WTC11 (cell line): Measurements from ENCODE around the gene ARHGEF10L. TPM values are rescaled to one million over a fixed set of nuclear protein-coding genes. Genes with fewer than 3 reads are reported as not detected.
A peak's percentile ranks its signal among the peaks of the same experiment; 100 is the strongest.

Source experiments
- ATAC-seq: fragments of 200-7000 bp; cut with Tn5 transposase; 2 replicates; pipeline ENCODE4 v1.10.0; 2021; ENCODE audit warnings: mild to moderate bottlenecking, moderate library complexity
- CTCF ChIA-PET: fragments of 300-600 bp; sonication (Branson Sonifier 250); formaldehyde crosslinking; loops from one replicate; lab custom pipeline; 2021; ENCODE audit warnings: antibody characterized with exemption; lab: Charles Lee
- POLR2A ChIA-PET: fragments of 350-600 bp; sonication (Branson Sonifier 250); formaldehyde crosslinking; loops from one replicate; lab custom pipeline; 2021; ENCODE audit warnings: antibody characterized with exemption; lab: Charles Lee
- DNase-seq: peaks from one replicate; pipeline ENCODE4 v3.0.0; 2021; ENCODE audit warnings: low spot score
- H3K27ac Mint-ChIP-seq: 2 replicates; pipeline ENCODE4 v1.8.0; 2021; ENCODE audit warnings: mixed read lengths
- H3K27me3 Mint-ChIP-seq: 2 replicates; pipeline ENCODE4 v1.8.0; 2021; ENCODE audit warnings: low read depth, mild to moderate bottlenecking, moderate library complexity, mixed read lengths
- H3K36me3 Mint-ChIP-seq: 2 replicates; pipeline ENCODE4 v1.8.0; 2021; ENCODE audit warnings: mixed read lengths
- H3K4me1 Mint-ChIP-seq: 2 replicates; pipeline ENCODE4 v1.8.0; 2022; ENCODE audit warnings: mixed read lengths
- H3K4me3 Mint-ChIP-seq: 2 replicates; pipeline ENCODE4 v1.8.0; 2021; ENCODE audit warnings: mild to moderate bottlenecking, moderate library complexity, mixed read lengths
- H3K9me3 Mint-ChIP-seq: 2 replicates; pipeline ENCODE4 v1.8.0; 2021; ENCODE audit warnings: mixed read lengths
- CREB1 ChIP-seq: sonication (generic); formaldehyde crosslinking; IDR thresholded peaks from 2 replicates; pipeline ENCODE4 v1.8.0; 2023; ENCODE audit warnings: mild to moderate bottlenecking, missing genetic modification reagents
- FOXJ3 ChIP-seq: sonication (generic); formaldehyde crosslinking; IDR thresholded peaks from 2 replicates; pipeline ENCODE4 v1.9.0; 2021; ENCODE audit warnings: missing genetic modification reagents, mild to moderate bottlenecking, borderline replicate concordance
- GABPB1 ChIP-seq: sonication (generic); formaldehyde crosslinking; IDR thresholded peaks from 2 replicates; pipeline ENCODE4 v1.8.1; 2023; ENCODE audit warnings: mild to moderate bottlenecking, missing genetic modification reagents
- GTF2I ChIP-seq: fragments of 250-450 bp; sonication (Bioruptor Pico); conservative IDR thresholded peaks from 2 replicates; pipeline ENCODE4 v1.4.0; 2021; ENCODE audit warnings: mild to moderate bottlenecking
- JUN ChIP-seq: sonication (generic); formaldehyde crosslinking; IDR thresholded peaks from 2 replicates; pipeline ENCODE4 v1.8.0; 2023; ENCODE audit warnings: mild to moderate bottlenecking, missing genetic modification reagents
- KAT7 ChIP-seq: sonication (generic); formaldehyde crosslinking; IDR thresholded peaks from 2 replicates; pipeline ENCODE4 v1.8.1; 2023; ENCODE audit warnings: missing genetic modification reagents, mild to moderate bottlenecking, borderline replicate concordance
- NFATC4 ChIP-seq: fragments of 250-450 bp; sonication (Bioruptor Pico); IDR thresholded peaks from 2 replicates; pipeline ENCODE4 v1.9.0; 2021; ENCODE audit warnings: mild to moderate bottlenecking
- NFYB ChIP-seq: sonication (generic); formaldehyde crosslinking; conservative IDR thresholded peaks from 2 replicates; pipeline ENCODE4 v1.8.0; 2022; ENCODE audit warnings: low read depth, missing genetic modification reagents
- RELA ChIP-seq: sonication (generic); formaldehyde crosslinking; IDR thresholded peaks from 2 replicates; pipeline ENCODE4 v1.8.1; 2022; ENCODE audit warnings: missing genetic modification reagents, mild to moderate bottlenecking, borderline replicate concordance
- SMAD4 ChIP-seq: sonication (generic); formaldehyde crosslinking; IDR thresholded peaks from 2 replicates; pipeline ENCODE4 v1.8.0; 2022; ENCODE audit warnings: mild to moderate bottlenecking, missing genetic modification reagents
- TCF7 ChIP-seq: sonication (generic); formaldehyde crosslinking; IDR thresholded peaks from 2 replicates; pipeline ENCODE4 v1.8.0; 2022; ENCODE audit warnings: mild to moderate bottlenecking, low read depth, missing genetic modification reagents, moderate library complexity
- ZBTB21 ChIP-seq: sonication (generic); formaldehyde crosslinking; IDR thresholded peaks from 2 replicates; pipeline ENCODE4 v1.8.1; 2023; ENCODE audit warnings: mild to moderate bottlenecking, missing genetic modification reagents, borderline replicate concordance
- total RNA-seq: library from RNA; stranded (reverse); gene quantifications from 3 replicates; pipeline ENCODE4 v1.2.3, GENCODE V29; 2021
- TF ChIP-seq, protein P1 (sequence below): sonication (generic); formaldehyde crosslinking; IDR thresholded peaks from 2 replicates; pipeline ENCODE4 v1.8.1; 2022; ENCODE audit warnings: low read depth, missing genetic modification reagents, borderline replicate concordance
- TF ChIP-seq, protein P2 (sequence below): sonication (generic); formaldehyde crosslinking; IDR thresholded peaks from 2 replicates; pipeline ENCODE4 v1.8.0; 2023; ENCODE audit warnings: missing genetic modification reagents
- TF ChIP-seq, protein P3 (sequence below): fragments of 250-450 bp; sonication (Bioruptor Pico); IDR thresholded peaks from 2 replicates; pipeline ENCODE4 v2.1.2; 2022; ENCODE audit warnings: mild to moderate bottlenecking, moderate library complexity
- TF ChIP-seq, protein P4 (sequence below): sonication (generic); formaldehyde crosslinking; IDR thresholded peaks from 2 replicates; pipeline ENCODE4 v1.8.1; 2022; ENCODE audit warnings: missing genetic modification reagents, borderline replicate concordance
- TF ChIP-seq, protein P5 (sequence below): sonication (generic); formaldehyde crosslinking; IDR thresholded peaks from 2 replicates; pipeline ENCODE4 v1.8.1; 2023; ENCODE audit warnings: mild to moderate bottlenecking, missing genetic modification reagents, borderline replicate concordance
- TF ChIP-seq, protein P6 (sequence below): fragments of 250-450 bp; sonication (Bioruptor Pico); IDR thresholded peaks from 2 replicates; pipeline ENCODE4 v1.9.0; 2021; ENCODE audit warnings: moderate library complexity, mild to moderate bottlenecking, inconsistent platforms, borderline replicate concordance

ARHGEF10L gene
- total RNA-seq, 1 experiment from 2014 or later: 34.4 TPM

DNA sequence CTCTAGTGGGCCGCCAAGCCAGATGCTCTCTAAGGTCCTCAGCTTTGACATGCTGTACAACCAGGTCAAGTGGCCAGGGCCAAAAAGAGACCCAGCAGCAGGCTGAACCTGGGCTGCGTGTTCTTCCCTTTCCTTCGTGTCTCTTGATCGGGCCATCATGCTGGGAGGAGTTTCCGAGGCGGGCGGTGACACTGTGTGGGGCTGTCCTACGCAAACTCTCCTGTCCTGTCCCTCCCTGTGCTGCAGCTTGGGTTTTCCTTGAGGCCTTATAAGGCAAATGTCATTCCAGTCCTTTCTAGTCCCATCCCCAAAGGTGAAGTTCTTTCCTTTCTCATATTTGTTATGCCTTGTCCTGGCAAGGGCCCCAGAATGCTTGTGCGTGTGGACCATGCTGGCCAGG is 56.7 kb downstream of the ARHGEF10L start:
- Mint-ChIP-seq H3K36me3 (peaks cover 3% of the 10 kb centered on the region), H3K9me3 (no peaks in the 10 kb centered on the region), H3K27me3 (no peaks in the 10 kb centered on the region), H3K4me1 (peaks cover 15% of the 10 kb centered on the region), H3K27ac (peak overlapping the region; percentile 71; the same call in 1 of the 2 replicates), H3K4me3 (no peak overlapping the region)
- ChIA-PET CTCF (interaction anchor here (1.0 to 18.6 kb wide), 5 partner anchors 9 to 27 kb away, joined by 3 to 253 read pairs (median 5); no protein-coding TSS in a partner anchor), POLR2A (no interaction called here)
- no peak for DNase-seq
- no peak for ATAC-seq
- TF ChIP-seq RELA (CRISPR knock-in tag) (no peak), NFYB (no peak), FOXJ3 (CRISPR knock-in tag) (no peak), CREB1 (CRISPR knock-in tag) (no peak), GABPB1 (no peak), GTF2I (CRISPR knock-in tag) (no peak), JUN (CRISPR knock-in tag) (no peak), SMAD4 (CRISPR knock-in tag) (no peak), KAT7 (CRISPR knock-in tag) (no peak), ZBTB21 (CRISPR knock-in tag) (no peak), NFATC4 (CRISPR knock-in tag) (no peak)
- TF ChIP-seq, protein P1, sequence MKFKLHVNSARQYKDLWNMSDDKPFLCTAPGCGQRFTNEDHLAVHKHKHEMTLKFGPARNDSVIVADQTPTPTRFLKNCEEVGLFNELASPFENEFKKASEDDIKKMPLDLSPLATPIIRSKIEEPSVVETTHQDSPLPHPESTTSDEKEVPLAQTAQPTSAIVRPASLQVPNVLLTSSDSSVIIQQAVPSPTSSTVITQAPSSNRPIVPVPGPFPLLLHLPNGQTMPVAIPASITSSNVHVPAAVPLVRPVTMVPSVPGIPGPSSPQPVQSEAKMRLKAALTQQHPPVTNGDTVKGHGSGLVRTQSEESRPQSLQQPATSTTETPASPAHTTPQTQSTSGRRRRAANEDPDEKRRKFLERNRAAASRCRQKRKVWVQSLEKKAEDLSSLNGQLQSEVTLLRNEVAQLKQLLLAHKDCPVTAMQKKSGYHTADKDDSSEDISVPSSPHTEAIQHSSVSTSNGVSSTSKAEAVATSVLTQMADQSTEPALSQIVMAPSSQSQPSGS (CRISPR knock-in tag): no peak
- TF ChIP-seq, protein P2, sequence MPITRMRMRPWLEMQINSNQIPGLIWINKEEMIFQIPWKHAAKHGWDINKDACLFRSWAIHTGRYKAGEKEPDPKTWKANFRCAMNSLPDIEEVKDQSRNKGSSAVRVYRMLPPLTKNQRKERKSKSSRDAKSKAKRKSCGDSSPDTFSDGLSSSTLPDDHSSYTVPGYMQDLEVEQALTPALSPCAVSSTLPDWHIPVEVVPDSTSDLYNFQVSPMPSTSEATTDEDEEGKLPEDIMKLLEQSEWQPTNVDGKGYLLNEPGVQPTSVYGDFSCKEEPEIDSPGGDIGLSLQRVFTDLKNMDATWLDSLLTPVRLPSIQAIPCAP (CRISPR knock-in tag): no peak
- TF ChIP-seq, protein P3, sequence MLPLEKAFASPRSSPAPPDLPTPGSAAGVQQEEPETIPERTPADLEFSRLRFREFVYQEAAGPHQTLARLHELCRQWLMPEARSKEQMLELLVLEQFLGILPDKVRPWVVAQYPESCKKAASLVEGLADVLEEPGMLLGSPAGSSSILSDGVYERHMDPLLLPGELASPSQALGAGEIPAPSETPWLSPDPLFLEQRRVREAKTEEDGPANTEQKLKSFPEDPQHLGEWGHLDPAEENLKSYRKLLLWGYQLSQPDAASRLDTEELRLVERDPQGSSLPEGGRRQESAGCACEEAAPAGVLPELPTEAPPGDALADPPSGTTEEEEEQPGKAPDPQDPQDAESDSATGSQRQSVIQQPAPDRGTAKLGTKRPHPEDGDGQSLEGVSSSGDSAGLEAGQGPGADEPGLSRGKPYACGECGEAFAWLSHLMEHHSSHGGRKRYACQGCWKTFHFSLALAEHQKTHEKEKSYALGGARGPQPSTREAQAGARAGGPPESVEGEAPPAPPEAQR (CRISPR knock-in tag): no peak
- TF ChIP-seq, protein P4, sequence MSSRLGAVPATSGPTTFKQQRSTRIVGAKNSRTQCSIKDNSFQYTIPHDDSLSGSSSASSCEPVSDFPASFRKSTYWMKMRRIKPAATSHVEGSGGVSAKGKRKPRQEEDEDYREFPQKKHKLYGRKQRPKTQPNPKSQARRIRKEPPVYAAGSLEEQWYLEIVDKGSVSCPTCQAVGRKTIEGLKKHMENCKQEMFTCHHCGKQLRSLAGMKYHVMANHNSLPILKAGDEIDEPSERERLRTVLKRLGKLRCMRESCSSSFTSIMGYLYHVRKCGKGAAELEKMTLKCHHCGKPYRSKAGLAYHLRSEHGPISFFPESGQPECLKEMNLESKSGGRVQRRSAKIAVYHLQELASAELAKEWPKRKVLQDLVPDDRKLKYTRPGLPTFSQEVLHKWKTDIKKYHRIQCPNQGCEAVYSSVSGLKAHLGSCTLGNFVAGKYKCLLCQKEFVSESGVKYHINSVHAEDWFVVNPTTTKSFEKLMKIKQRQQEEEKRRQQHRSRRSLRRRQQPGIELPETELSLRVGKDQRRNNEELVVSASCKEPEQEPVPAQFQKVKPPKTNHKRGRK (CRISPR knock-in tag): no peak
- TF ChIP-seq, all 79 proteins: peak for 0

DNA sequence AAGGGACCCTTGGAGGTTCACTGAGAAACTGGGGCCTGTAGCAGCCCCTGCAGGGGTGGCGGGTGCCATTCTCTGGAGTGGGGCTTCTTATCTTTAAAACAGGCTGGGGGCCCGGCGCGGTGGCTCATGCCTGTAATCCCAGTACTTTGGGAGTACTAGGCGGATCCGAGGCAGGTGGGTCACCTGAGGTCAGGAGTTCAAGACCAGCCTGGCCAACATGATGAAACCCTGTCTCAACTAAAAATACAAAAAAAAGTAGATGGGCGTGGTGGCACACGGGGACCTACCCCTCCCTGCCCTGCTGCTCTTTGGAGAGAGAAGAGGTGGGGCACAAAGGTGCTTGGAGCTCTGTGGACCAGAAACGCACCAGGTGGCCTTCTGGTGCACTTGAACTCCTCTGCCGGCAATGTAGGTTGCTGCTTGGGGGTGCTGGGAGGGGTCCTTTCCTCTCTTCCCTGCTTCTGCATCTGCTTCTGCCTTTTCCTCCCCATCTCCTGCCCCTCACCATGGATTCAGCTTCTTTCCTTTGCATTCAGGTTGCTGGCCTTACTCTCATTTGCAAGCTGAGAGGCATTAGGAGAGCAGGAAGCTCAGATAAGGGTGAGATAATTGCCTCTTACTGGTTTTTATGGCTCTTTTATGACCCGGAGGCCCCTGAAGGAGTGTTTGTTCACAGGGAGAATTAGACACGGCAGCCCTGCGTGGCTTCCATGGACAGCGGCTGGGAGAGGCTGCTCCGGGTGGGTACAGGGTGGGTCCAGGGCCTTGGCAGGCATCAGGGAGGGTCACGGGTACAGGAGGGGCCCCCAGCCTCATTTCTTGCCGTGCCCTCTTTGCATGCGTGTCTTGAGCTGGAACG is 57.4 kb downstream of the ARHGEF10L start:
- H3K36me3 Mint-ChIP-seq: peaks cover 3% of the 10 kb centered on the region
- CTCF ChIA-PET: interaction anchor here (1.0 to 18.6 kb wide), 5 partner anchors 11 to 94 kb away, joined by 3 to 253 read pairs (median 12); no protein-coding TSS in a partner anchor
- H3K27ac Mint-ChIP-seq: peak overlapping the region; percentile 71; the same call in 1 of the 2 replicates
- no peak for ATAC-seq
- no peaks in the 10 kb centered on the region for H3K9me3 Mint-ChIP-seq
- POLR2A ChIA-PET: interaction anchor here (0.6 kb wide), 1 partner anchor 9 kb away, joined by 5 read pairs; no protein-coding TSS in a partner anchor
- DNase-seq: no peak
- no peaks in the 10 kb centered on the region for H3K27me3 Mint-ChIP-seq
- H3K4me1 Mint-ChIP-seq: peaks cover 20% of the 10 kb centered on the region
- TF ChIP-seq GABPB1: no peak
- TF ChIP-seq, protein P4 (CRISPR knock-in tag): no peak
- TF ChIP-seq, protein P5, sequence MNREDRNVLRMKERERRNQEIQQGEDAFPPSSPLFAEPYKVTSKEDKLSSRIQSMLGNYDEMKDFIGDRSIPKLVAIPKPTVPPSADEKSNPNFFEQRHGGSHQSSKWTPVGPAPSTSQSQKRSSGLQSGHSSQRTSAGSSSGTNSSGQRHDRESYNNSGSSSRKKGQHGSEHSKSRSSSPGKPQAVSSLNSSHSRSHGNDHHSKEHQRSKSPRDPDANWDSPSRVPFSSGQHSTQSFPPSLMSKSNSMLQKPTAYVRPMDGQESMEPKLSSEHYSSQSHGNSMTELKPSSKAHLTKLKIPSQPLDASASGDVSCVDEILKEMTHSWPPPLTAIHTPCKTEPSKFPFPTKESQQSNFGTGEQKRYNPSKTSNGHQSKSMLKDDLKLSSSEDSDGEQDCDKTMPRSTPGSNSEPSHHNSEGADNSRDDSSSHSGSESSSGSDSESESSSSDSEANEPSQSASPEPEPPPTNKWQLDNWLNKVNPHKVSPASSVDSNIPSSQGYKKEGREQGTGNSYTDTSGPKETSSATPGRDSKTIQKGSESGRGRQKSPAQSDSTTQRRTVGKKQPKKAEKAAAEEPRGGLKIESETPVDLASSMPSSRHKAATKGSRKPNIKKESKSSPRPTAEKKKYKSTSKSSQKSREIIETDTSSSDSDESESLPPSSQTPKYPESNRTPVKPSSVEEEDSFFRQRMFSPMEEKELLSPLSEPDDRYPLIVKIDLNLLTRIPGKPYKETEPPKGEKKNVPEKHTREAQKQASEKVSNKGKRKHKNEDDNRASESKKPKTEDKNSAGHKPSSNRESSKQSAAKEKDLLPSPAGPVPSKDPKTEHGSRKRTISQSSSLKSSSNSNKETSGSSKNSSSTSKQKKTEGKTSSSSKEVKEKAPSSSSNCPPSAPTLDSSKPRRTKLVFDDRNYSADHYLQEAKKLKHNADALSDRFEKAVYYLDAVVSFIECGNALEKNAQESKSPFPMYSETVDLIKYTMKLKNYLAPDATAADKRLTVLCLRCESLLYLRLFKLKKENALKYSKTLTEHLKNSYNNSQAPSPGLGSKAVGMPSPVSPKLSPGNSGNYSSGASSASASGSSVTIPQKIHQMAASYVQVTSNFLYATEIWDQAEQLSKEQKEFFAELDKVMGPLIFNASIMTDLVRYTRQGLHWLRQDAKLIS: no peak
- TF ChIP-seq TCF7 (CRISPR knock-in tag): no peak
- no peak for TF ChIP-seq NFATC4 (CRISPR knock-in tag)
- TF ChIP-seq, protein P6, sequence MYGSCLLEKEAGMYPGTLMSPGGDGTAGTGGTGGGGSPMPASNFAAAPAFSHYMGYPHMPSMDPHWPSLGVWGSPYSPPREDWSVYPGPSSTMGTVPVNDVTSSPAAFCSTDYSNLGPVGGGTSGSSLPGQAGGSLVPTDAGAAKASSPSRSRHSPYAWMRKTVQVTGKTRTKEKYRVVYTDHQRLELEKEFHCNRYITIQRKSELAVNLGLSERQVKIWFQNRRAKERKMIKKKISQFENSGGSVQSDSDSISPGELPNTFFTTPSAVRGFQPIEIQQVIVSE (CRISPR knock-in tag): no peak
- H3K4me3 Mint-ChIP-seq: no peak overlapping the region
